Measurements from ENCODE around the gene TNNT3. TPM values are rescaled to one million over a fixed set of nuclear protein-coding genes. Genes with fewer than 3 reads are reported as not detected.
A peak's percentile ranks its signal among the peaks of the same experiment; 100 is the strongest.

The TNNT3 gene
- total RNA-seq, 1 donor from 2014 or later: 30.7 TPM

DNA sequence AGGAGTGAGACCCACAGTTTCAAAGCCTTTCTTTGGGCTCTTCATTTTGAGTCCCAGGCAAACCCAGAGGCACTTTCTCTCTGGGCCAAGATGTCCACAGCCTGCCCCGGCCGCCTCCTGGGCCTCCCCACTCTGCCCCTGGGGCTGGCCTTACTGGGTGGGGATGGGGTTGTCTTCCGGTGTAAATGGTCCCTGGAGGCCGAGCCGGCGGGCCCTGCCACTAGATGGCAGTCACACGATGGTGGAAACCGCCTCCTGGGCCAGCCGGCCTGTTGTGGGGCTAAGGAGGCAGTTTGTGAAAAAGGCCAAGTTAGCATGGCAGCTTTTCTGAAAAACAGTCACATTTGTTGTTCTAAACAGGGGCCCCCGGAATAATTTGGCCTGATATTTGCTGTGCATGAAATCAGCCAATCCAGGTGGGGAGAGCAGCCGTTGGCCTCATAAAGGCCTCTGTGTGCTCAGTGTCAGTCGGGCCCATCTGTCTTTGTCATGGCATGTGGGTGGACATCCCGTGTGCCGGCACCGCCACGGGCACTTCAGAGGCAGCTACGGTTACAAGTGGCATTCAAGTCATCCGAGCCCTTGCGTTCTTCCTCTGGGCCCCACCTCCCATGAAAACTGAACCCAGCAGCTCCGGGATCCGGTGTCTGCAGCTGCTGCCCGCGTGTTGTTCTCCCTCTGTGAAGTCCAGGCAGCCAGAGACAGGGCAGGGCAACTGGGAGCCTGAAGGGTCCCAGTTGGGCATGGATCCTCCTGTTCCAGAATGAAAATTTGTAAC is 34.2 kb downstream of the TNNT3 start:
- Histone ChIP-seq H3K27ac (replicated peaks) (peak overlapping the region; percentile 55), H3K4me3 (no peak overlapping the region), H3K4me1 (peaks cover 4% of the 10 kb centered on the region), H3K36me3 (no peaks in the 10 kb centered on the region), H3K27me3 (ENCODE audit: low read depth) (no peaks in the 10 kb centered on the region), H3K9me3 (replicated peaks) (no peaks in the 10 kb centered on the region)
- intact Hi-C loops (cut with micrococcal nuclease): no loop called here
- peak; percentile 54 for DNase-seq
- TF ChIP-seq, protein P1, sequence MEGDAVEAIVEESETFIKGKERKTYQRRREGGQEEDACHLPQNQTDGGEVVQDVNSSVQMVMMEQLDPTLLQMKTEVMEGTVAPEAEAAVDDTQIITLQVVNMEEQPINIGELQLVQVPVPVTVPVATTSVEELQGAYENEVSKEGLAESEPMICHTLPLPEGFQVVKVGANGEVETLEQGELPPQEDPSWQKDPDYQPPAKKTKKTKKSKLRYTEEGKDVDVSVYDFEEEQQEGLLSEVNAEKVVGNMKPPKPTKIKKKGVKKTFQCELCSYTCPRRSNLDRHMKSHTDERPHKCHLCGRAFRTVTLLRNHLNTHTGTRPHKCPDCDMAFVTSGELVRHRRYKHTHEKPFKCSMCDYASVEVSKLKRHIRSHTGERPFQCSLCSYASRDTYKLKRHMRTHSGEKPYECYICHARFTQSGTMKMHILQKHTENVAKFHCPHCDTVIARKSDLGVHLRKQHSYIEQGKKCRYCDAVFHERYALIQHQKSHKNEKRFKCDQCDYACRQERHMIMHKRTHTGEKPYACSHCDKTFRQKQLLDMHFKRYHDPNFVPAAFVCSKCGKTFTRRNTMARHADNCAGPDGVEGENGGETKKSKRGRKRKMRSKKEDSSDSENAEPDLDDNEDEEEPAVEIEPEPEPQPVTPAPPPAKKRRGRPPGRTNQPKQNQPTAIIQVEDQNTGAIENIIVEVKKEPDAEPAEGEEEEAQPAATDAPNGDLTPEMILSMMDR (IDR thresholded peaks at IDR 0.05; ENCODE audit: borderline replicate concordance): peak; percentile 56

DNA sequence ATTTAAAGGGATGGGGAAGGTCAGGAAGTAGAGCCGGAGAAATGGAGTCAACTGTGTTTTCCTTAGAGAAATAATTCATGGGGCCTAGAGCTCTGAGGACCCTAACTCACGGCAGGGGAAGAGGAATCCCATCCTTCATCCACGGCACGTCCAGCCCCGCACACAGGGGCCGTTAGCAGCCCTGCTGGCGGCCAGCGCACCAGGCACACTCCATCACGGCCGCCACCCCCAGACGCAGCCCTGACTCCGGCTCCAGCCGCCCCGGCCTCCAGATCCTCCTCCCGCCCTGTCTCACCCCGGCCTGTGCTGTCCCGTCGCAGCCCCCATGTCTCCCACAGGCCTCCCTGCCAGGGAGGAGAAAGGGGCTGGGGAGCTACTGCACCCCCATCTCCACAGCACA is 38.9 kb downstream of the TNNT3 start:
- TF ChIP-seq, protein P1 (IDR thresholded peaks at IDR 0.05; ENCODE audit: borderline replicate concordance): no peak
- Histone ChIP-seq H3K4me3 (no peak overlapping the region), H3K9me3 (replicated peaks) (no peaks in the 10 kb centered on the region), H3K27me3 (ENCODE audit: low read depth) (no peaks in the 10 kb centered on the region), H3K4me1 (peaks cover 2% of the 10 kb centered on the region), H3K36me3 (no peaks in the 10 kb centered on the region), H3K27ac (replicated peaks) (no peak overlapping the region)
- no peak for DNase-seq
- intact Hi-C loops (cut with micrococcal nuclease): no loop called here

DNA sequence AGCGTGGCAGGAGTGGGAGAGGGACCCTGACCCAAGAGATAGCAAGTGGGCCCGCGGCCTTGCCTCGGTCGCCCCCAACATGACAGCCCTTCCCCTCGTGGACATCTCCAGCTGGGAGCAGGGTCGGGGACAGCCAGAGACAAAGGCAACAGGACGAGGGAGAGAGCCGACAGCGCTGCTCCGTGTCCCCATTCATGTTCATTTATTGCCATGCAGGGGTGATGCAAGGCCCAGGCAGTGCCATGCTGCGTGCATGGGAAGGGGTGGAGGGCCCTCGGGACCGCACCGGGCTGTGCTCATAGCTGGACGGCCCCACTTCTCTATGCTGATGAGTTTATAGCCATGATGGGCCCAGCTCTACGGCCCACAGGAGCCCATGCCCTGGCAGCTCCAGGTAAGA is 40.3 kb downstream of the TNNT3 start:
- Histone ChIP-seq H3K27ac (replicated peaks) (no peak overlapping the region), H3K9me3 (replicated peaks) (no peaks in the 10 kb centered on the region), H3K4me3 (no peak overlapping the region), H3K4me1 (no peaks in the 10 kb centered on the region), H3K36me3 (no peaks in the 10 kb centered on the region), H3K27me3 (ENCODE audit: low read depth) (no peaks in the 10 kb centered on the region)
- intact Hi-C loops (cut with micrococcal nuclease): no loop called here
- TF ChIP-seq, protein P1 (IDR thresholded peaks at IDR 0.05; ENCODE audit: borderline replicate concordance): no peak
- DNase-seq: no peak

DNA sequence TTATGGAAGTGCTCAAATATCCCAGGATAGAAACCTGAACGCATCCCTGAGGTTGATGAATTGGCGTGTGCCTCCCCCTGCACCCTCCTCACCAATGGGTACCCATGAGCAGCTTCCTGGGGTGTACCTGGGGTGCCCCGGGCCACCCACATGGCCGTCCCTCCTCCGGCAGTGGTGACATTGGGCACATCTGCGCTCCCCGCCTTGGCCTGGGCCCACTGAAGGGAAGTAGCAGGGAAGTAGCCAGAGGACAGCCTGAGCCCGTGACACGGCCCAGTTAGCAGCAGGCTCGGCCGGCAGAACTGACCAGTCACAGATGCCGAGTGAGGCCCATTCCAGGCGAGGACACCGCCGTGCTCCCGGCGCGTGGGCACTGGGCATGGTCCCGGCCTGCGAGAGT is 44.4 kb downstream of the TNNT3 start:
- H3K4me3 ChIP-seq: no peak overlapping the region
- H3K36me3 ChIP-seq: no peaks in the 10 kb centered on the region
- H3K4me1 ChIP-seq: no peaks in the 10 kb centered on the region
- H3K9me3 ChIP-seq (replicated peaks): no peaks in the 10 kb centered on the region
- no peak overlapping the region for H3K27ac ChIP-seq (replicated peaks)
- DNase-seq: no peak
- intact Hi-C loops (cut with micrococcal nuclease): no loop called here
- TF ChIP-seq, protein P1 (IDR thresholded peaks at IDR 0.05; ENCODE audit: borderline replicate concordance): no peak
- no peaks in the 10 kb centered on the region for H3K27me3 ChIP-seq (ENCODE audit: low read depth)

DNA sequence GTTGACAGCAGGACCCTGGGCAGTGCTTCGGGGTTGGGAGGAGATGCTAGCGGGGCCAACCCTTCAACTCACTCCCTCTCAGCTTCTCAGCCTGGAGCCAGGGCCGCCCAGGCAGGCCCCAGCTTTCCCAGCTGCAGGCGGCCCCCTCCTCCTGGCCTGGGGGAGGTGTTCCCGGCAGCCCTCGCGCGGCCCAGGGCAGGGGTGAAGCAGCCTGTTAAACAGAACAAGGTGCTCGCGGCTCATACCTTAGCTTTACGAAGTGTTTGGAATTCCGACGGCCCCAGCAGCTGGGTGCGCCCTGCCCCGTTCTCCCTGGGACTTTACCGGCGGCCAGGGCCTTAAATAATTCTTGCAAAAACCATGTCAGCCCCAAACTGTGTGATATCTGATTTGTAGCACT is 44.8 kb downstream of the TNNT3 start:
- no peaks in the 10 kb centered on the region for H3K4me1 ChIP-seq
- intact Hi-C loops (cut with micrococcal nuclease): no loop called here
- TF ChIP-seq, protein P1 (IDR thresholded peaks at IDR 0.05; ENCODE audit: borderline replicate concordance): no peak
- no peak overlapping the region for H3K4me3 ChIP-seq
- no peaks in the 10 kb centered on the region for H3K36me3 ChIP-seq
- H3K27ac ChIP-seq (replicated peaks): no peak overlapping the region
- DNase-seq: no peak
- H3K9me3 ChIP-seq (replicated peaks): no peaks in the 10 kb centered on the region
- H3K27me3 ChIP-seq (ENCODE audit: low read depth): no peaks in the 10 kb centered on the region
